HG02870 (cell line): ENCODE measurements around the gene SPZ1.
"Not testable (repeated sequence)": the region's sequence is repeated elsewhere in the genome, so short reads cannot be mapped to it uniquely, and the experiment has no call there.

Source experiments
- ATAC-seq: cut with Tn5 transposase; IDR thresholded peaks from one replicate; pipeline ENCODE4 v1.9.1; 2021; ENCODE audit warnings: mild to moderate bottlenecking, moderate library complexity; ENCODE audit not compliant: unreplicated experiment

SPZ1 gene

DNA sequence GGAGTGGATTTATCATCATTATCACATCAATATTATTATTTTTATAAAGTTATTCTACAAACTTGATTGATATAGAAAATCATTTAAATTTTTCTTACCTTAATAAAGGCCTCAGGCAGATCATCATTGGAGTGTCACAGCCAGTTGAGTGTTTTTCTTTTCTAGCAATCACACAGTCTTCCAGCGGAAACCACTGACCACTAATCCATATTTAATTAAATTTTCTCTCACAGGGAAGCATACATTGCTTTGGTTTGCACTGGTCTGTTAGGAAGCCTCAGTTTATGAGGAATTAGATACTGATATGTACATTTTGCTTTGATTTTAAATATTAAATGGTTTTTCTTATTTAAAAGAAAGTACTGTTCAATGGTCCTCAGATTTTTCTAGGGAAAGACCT lies 6.7 kb downstream of the SPZ1 start:
- no peak for ATAC-seq

DNA sequence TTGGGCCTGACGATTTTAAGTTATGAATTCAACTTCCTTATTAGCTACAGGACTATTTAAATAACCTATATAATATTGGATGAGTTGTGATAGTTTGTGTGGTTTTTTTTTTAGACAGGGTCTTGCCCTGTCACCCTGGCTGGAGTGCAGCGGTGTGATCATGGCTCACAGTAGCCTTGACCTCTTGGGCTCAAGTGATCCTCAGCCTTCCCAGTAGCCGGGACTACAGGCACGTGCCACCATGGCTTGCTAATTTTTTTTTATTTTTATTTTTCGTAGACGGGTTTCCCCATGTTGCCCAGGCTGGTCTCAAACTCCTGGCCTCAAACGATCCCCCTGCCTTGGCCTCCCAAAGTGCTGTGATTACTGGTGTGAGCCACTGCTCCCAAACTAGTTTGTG lies 17.6 kb downstream of the SPZ1 start:
- no peak for ATAC-seq

DNA sequence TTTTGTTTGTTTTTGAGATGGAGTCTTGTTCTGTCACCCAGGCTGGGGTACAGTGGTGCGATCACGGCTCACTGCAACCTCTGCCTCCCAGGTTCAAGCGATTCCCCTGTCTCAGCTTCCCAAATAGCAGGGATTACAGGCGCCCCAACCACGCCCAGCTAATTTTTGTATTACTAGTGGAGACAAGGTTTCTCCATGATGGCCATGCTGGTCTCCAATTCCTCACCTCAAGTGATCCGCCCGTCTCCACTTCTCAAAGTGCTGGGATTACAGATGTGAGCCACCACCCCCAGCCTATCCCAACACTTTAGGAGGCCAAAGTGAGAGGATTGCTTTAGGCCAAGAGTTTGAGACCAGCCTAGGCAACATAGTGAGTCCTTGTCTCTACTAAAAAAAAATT lies 19.3 kb downstream of the SPZ1 start:
- no peak for ATAC-seq

DNA sequence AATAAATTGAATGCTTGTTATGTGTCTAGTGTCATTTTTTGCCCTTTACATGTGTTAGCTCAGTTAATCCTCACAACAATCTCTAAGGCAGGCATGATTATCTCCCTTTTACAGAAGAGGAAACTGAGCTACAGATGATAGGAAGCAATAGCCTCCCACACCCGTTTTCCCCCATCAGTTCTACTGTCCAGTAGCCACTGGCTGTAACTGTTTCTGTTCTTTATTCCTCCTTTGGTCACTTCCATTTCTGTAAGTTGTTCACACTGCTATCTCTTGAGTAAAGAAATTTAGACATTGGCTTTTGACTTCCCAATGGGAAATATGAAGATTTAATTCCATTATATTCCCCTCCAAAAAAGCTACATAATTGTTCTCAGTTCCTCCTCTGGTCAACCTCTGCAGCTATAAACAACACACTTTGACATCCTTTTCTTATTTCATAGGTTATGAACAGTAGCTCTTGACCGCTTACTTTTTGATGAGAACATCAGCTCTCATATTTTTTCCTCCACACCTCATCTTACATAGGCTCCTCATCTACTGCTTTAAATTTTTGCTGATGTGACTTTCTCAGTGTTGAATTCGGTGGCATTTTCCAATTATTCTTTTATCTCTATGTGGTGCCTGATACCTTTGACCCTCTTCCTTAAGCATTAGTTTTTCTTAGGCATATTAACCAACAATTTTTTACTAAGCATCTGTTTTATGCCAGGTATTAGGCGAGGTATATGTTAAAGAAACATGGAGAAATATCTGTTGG lies 21.4 kb downstream of the SPZ1 start:
- no peak for ATAC-seq

DNA sequence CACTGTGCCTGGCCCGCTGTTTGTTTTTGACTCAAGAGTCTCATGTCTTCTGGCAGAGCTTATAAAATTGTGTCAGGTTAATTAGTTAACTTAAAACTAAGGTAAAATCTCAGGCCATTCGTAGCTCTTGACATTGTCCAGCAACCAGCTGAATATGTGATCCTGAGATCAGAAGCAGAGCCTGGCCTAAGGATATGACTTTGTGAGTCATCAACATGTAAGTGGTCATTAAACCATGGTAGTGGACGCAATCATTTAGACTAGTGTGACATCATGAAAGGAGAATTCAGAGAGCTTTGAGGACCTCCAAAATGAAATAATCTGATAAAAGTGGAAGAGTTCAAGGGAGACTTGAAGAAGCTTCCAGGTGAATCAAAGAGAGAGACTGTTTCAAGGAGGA lies 23.3 kb downstream of the SPZ1 start:
- ATAC-seq: no peak

DNA sequence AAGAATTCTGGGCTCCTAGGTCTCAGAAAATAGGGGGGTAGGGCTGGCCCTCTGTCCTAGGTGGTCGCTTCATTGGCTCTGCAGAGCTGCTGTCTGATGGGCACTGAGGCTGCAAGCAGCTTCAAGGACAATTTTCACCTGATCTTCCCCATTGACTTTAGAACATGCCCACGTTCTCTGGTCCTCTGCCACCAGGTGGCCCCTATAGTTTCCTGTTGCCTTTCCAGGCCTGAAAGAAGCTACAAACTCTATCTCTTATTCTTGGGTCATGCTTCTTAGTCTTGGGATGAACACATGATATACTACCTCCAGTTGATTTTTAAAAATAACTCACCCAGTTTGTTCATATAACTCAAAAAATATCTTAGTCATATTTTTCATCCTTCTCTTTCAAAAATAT lies 26.3 kb downstream of the SPZ1 start:
- ATAC-seq: no peak

DNA sequence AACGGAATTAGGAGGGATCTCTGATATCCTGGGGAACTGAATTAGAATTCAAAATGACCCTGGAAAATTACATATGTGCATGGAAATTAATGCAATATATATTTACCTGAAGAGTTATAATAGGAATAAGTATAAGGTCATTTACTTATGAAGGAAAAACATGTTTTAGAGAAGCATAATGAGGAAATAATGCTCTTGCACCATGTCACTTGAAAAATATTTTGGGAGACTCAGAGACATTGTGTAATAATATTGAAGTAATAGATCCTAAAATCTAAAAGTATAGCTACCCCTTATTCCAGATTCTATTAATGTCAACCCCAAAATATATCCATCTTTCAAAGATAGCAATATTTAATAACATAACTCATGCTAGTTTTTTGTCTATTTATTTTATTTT lies 28.4 kb downstream of the SPZ1 start:
- no peak for ATAC-seq

DNA sequence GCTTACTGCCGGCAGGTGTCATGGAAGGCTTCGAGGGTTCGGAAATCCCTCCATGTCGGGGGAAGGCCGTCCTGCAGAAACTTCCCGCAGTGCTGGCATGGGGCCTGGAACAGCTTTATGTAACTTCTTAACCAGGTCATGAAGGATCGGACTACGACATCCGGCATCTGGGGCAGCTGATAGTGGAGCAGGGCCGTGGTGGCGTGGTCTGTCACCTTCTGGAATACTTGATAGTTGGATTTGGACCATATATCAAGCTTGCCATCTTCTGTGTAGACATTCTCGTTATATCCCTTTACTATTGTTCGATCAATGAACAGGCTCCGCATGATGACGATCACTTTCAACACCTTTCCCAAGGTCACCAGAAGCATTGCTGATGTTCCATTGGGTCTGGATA lies 31.2 kb downstream of the SPZ1 start:
- not testable (repeated sequence) for ATAC-seq

DNA sequence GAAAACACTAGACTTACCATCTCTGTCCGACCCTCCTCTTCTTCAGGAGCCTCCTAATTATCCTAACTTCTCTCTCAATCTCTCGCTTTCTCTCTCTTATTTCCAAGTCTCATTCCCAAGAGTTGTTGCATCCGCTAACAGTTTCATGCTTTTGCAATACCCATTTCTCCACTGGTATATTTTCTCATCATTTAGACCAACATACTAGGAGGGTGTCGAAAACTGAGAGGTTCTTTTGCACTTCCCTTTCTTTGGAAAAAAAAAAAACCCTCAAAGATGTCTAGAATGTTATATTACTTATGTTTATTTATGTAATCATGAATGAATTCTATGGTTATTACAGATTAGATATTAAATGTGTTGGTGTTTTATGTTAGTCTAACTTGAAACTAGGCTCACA lies 35.9 kb downstream of the SPZ1 start:
- ATAC-seq: no peak

DNA sequence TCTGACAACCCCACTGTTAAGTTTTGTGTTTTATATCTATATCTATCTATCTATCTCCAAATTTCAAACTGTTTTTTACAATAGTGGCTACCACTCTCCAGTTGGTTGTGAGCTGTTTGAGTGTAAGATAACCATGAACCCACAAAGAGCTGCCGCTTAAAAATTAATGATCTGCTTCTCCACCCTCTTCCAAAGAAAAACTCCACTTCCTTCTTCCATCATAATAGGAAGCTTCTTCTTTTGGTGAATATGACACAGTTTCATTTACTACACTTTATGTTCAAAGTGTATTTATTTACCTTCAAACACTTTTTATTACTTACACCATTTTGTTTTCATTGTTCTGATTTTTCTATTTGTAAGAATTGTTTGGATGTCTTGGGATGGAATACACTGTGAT lies 37.9 kb downstream of the SPZ1 start:
- ATAC-seq: no peak

DNA sequence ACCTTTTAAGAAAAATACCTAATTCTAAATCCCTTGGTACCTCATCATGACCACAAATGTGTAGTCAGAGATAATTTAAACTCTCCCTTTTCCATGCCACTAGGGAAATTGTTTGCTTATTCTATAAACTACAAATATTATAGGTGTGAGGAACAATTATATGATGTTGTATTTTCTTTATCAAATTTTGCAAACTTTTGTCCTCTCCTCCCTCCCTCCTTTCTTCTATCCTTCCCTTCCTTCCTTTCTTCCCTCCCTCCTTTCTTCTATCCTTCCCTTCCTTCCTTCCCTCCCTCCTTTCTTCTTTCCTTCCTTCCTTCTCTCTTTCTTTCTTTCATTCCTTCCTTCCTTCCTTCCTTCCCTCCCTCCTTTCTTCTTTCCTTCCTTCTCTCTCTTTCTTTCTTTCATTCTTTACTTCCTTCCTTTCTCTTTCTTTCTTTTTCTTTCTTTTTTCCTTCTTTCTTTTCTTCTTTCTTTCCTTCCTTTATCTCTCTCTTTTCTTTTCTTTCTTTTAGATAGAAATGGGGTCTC lies 41.2 kb downstream of the SPZ1 start:
- no peak for ATAC-seq

DNA sequence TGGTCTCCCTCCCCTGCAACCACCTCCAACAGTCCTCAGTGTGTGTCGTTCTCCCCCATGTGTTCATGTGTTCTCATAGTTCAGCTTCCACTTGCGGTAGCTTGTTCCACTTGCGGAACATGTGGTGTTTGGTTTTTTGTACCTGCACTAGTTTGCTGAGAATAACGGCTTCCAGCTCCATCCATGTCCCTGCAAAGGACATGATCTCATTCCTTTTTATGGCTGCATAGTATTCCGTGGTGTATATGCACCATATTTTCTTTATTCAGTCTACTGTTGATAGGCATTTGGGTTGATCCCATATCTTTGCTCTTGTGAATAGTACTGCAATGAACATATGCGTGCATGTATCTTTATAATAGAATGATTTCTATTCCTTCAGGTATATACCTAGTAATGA lies 45.1 kb downstream of the SPZ1 start:
- no peak for ATAC-seq

DNA sequence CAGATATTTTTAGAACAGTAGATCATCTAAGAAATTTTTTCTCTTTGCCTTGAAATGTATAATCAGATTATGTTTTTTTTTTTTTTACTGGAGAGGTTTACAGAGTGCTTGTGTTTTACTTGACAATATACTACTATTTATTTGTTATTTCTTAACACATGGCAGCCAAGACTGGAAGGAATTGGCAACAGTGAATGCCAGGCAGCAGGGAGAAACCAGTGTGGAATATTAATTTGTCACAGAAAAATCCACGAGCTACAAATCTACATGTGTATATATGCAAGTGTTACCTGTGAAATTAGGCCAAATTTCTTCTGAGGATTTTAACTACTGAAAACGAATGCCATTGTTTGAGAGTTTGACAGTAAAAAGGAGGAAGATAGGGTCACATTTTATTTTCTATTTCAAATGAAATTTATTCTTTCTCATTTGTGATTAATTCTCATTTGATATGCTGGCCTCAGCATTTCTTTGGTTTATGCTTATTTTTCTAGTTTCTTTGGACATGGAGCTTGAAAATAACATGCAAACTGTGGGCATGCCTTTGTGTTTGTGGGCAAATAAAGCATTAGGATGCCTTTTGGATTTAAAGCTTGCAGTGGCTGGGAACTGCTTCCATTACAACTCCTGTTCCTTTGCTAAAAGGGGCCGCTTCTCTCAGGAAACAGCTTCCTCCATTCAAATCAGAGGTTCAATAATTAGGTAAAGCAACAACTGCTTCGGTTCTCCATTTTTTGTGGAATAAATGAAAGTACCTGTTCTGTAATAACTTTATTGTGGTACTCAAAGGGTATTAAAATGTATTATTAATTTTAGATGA lies 49.1 kb downstream of the SPZ1 start:
- no peak for ATAC-seq

DNA sequence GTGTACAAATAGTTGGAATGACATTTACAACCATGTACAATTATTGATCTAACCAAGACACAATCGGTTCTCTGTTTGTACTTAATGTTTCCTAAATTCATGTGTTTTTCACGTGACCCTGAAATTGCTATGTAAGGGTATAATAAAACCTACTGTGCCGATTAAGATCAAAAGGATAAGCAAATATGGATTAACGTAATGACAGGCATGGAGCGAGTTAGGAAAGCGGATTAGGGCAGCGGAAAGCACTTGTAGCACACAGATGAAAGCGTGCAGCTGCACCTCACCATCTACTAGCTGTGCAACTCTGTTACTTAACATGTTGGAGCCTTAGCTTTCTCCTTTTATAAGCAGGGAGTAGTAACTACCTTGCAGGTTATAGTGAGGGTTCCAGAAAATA lies 49.7 kb downstream of the SPZ1 start:
- no peak for ATAC-seq

DNA sequence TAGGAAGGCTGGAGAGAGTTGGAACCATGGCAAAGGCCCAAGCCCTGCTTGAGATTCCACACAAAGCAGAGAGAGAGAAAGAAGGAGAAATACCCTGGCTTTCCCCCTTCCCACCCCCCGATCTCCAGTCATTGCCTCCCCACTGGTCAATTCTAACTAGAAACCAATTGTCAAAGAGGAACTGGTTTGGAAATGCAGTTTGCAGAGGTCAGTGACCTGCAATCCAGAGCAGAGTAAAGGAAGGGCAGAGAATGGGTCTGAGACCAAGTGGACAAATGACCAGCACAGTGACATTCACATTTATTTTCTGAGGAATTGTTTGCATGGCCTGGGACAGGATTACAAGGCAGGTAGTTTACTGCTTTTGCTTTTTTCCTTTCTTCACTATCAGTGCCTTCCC lies 50.6 kb downstream of the SPZ1 start:
- ATAC-seq: no peak
